Endothelial cell of umbilical vein (primary cell): ENCODE results near the gene SH3D21. TPM values are rescaled to one million over a fixed set of nuclear protein-coding genes. Genes with fewer than 3 reads are reported as not detected.

ENCODE experiments used
- BruUV-seq: library from RNA; stranded (reverse); fragments of 400-500 nt; replicated peaks from 2 replicates; lab custom pipeline; 2021; lab: Mats Ljungman, UMichigan
- CTCF ChIA-PET: fragments of 300-600, 350-600 bp; sonication (Branson Sonifier 250); formaldehyde crosslinking; loops from one replicate; lab custom pipeline; 2021; ENCODE audit warnings: antibody characterized with exemption, inconsistent platforms; lab: Charles Lee
- POLR2A ChIA-PET: fragments of 300-600, 350-600 bp; sonication (Branson Sonifier 250); formaldehyde crosslinking; loops from one replicate; lab custom pipeline; 2021; ENCODE audit warnings: antibody characterized with exemption, inconsistent platforms; lab: Charles Lee
- DNase-seq: peaks from one replicate; pipeline ENCODE4 v3.0.0-alpha.2; 2011; ENCODE audit warnings: low read depth, low spot score
- FAIRE-seq: peaks from 2 replicates; lab custom pipeline; 2011; peaks lifted over from hg19 to GRCh38; lab: Jason Lieb, UNC
- H2AFZ ChIP-seq: 2 replicates; pipeline ENCODE4 v1.6.0; 2012; ENCODE audit warnings: low read depth, low read length, control low read depth, inconsistent platforms
- H3K27ac ChIP-seq: 2 replicates; pipeline ENCODE4 v1.5.1; 2011; ENCODE audit warnings: low read depth, mild to moderate bottlenecking, control low read depth, low read length, moderate library complexity; ENCODE audit not compliant: insufficient read depth
- H3K27me3 ChIP-seq, 2 experiments: 2 replicates each; pipeline versions ENCODE4 v1.6.0 to v1.6.1; 2011; ENCODE audit warnings: low read length in 2 of 2, mixed read lengths in 1 of 2; ENCODE audit not compliant: control insufficient read depth in 2 of 2, insufficient read depth in 2 of 2
- H3K36me3 ChIP-seq, 2 experiments: 2 replicates in 1 of 2; 3 replicates in 1 of 2; pipeline ENCODE4 v1.5.1; 2011; ENCODE audit warnings: low read length in 2 of 2, mild to moderate bottlenecking in 1 of 2, moderate library complexity in 1 of 2; ENCODE audit not compliant: control insufficient read depth in 2 of 2, insufficient read depth in 2 of 2; ENCODE audit errors: extremely low read depth in 1 of 2
- H3K4me1 ChIP-seq: 3 replicates; pipeline ENCODE4 v1.5.1; 2011; ENCODE audit warnings: mild to moderate bottlenecking, low read length; ENCODE audit not compliant: control insufficient read depth, insufficient read depth; ENCODE audit errors: extremely low read depth
- H3K4me2 ChIP-seq: 2 replicates; pipeline ENCODE4 v1.6.1; 2011; ENCODE audit warnings: low read length, control low read depth, mixed read lengths; ENCODE audit not compliant: insufficient read depth
- H3K4me3 ChIP-seq, 3 experiments: fragments of 200-600 bp in 1 of 3; sonication (generic), shearing (Covaris generic) in 1 of 3; replicated peaks in 1 of 3; 2 replicates each; pipeline ENCODE4 v1.5.1; 2011 to 2016; ENCODE audit warnings: control low read depth in 3 of 3, low read length in 3 of 3, mild to moderate bottlenecking in 2 of 3, inconsistent platforms in 1 of 3, low read depth in 1 of 3, moderate library complexity in 1 of 3; ENCODE audit not compliant: insufficient read depth in 1 of 3
- H3K79me2 ChIP-seq: 2 replicates; pipeline ENCODE4 v1.6.0; 2012; ENCODE audit warnings: low read length, inconsistent platforms; ENCODE audit not compliant: control insufficient read depth, insufficient read depth
- H3K9ac ChIP-seq: replicated peaks from 2 replicates; pipeline ENCODE3; 2011; ENCODE audit warnings: low read length, control low read depth; ENCODE audit not compliant: insufficient read depth; ENCODE audit errors: extremely low read depth
- H3K9me1 ChIP-seq: replicated peaks from 3 replicates; pipeline ENCODE4 v1.6.0; 2011; ENCODE audit warnings: mild to moderate bottlenecking, low read length; ENCODE audit not compliant: control insufficient read depth, insufficient read depth; ENCODE audit errors: extremely low read depth
- H3K9me3 ChIP-seq: replicated peaks from 2 replicates; pipeline ENCODE4 v1.5.1; 2012; ENCODE audit warnings: low read length, inconsistent platforms; ENCODE audit not compliant: control insufficient read depth, insufficient read depth
- H4K20me1 ChIP-seq: replicated peaks from 2 replicates; pipeline ENCODE3; 2011; ENCODE audit warnings: mild to moderate bottlenecking, low read length; ENCODE audit not compliant: control insufficient read depth, insufficient read depth; ENCODE audit errors: extremely low read depth
- EZH2 ChIP-seq: IDR thresholded peaks from 2 replicates; pipeline ENCODE4 v1.6.1; 2012; ENCODE audit warnings: borderline replicate concordance, low read depth, mild to moderate bottlenecking, moderate library complexity, low read length, inconsistent platforms; ENCODE audit not compliant: severe bottlenecking
- FOS ChIP-seq: IDR thresholded peaks from 2 replicates; pipeline ENCODE4 v1.6.1; 2011; ENCODE audit warnings: mild to moderate bottlenecking, low read length, moderate library complexity, borderline replicate concordance; ENCODE audit not compliant: insufficient read depth
- GATA2 ChIP-seq: IDR thresholded peaks from 2 replicates; pipeline ENCODE4 v1.7.0; 2011; ENCODE audit warnings: low read depth, mild to moderate bottlenecking, moderate library complexity, mixed read lengths, low read length; ENCODE audit not compliant: insufficient read length, insufficient read depth
- JUN ChIP-seq: IDR thresholded peaks from 2 replicates; pipeline ENCODE4 v1.6.1; 2011; ENCODE audit warnings: borderline replicate concordance, low read depth; ENCODE audit not compliant: insufficient read length, insufficient read depth
- MYC ChIP-seq: IDR thresholded peaks from one replicate; pipeline ENCODE4 v1.6.1; 2011; ENCODE audit warnings: mild to moderate bottlenecking, low read depth, low read length
- POLR2A ChIP-seq: IDR thresholded peaks from 2 replicates; pipeline ENCODE4 v1.6.1; 2012; ENCODE audit warnings: low read depth, mild to moderate bottlenecking, control low read depth, low read length
- POLR2AphosphoS5 ChIP-seq: IDR thresholded peaks from 2 replicates; pipeline ENCODE4 v1.6.1; 2012; ENCODE audit warnings: low read depth, mild to moderate bottlenecking, control low read depth, low read length, moderate library complexity; ENCODE audit not compliant: insufficient read depth
- dilution Hi-C: fragments of 300-500 bp; cut with MboI; formaldehyde crosslinking; loops from one replicate; pipeline ENCODE4 v1.15.0; 2019; ENCODE audit warnings: low sequenced_read_pairs; ENCODE audit not compliant: extremely low pct_ligation_motif_present
- intact Hi-C: fragments of 100-400 bp; cut with micrococcal nuclease; formaldehyde crosslinking; loops from one replicate; pipeline ENCODE4 v1.10.0; 2022
- polyA plus RNA-seq, 4 experiments: library from polyadenylated mRNA; depleted of rRNA in 3 of 4; stranded (reverse) in 3 of 4; unstranded in 1 of 4; fragments of >200 nt; gene quantifications; 2 replicates each; pipeline versions ENCODE4 v1.2.1 to v1.2.3, GENCODE V29; 2011 to 2012; ENCODE audit warnings: missing spikeins in 1 of 4
- total RNA-seq: library from RNA; stranded (reverse); gene quantifications from 2 replicates; pipeline ENCODE4 v1.2.3, GENCODE V29; 2021
- TF ChIP-seq, protein P1 (sequence below): IDR thresholded peaks from 2 replicates; pipeline ENCODE4 v1.6.1; 2011; ENCODE audit not compliant: insufficient read depth, insufficient read length

Gene SH3D21
- total and polyA plus RNA-seq, 2 donors (not counting 3 experiments of a cell fraction or from before 2014, with no cell fraction given) = 1.8 to 7.2 TPM

DNA sequence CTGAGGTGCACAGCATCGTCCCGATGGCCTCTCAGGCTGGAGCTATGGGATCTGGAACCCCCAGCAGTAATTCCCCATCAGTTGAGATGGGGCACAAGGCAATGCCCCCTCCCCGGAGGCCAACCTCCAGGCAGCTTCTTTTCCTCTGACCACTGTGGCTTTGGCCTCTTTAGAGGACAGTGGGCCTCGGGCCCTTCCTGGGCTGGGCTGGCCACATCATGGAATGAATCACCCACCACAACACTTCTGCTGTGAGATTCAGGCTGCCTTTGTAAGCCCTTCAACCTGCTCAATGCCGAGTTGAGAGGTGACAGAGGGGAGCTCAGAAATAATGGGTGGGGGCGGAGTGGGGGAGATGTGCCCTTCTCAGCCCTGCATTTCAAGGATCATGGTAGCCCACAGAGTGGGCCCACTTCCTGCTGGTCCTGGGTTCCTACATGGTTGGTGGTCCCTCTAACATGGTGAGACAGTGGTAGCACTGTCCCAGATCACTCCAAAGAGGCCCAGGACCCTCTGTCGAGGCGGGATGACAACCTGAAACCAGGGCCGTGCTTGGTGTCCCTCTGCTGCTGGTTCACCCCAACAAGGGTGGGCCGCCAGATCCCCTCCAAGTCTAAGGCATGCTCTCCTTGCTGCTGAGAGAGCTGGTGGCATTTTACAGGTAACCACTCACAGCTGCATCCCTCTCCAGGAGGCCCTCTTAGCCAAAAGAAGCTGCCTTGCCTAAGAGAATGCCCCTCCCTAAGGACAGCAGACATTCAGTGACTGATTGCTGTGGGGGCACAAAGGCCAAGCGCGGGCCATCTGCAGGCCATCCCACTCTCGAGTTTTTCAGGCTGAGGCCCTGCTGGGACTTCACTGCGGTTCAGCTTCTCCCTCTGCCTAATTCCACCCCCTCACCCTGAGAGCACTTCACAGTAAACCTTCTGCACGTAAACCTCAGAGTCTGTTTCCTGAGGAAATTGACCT lies 47.0 kb downstream of the SH3D21 start:
- Histone ChIP-seq H3K27ac (peak overlapping the region; percentile 89), H3K9ac (peak overlapping the region; percentile 6), H3K4me1 (peaks cover 49% of the 10 kb centered on the region), H3K4me2 (peak overlapping the region; percentile 23), H3K4me3 (no peak overlapping the region), H3K9me3 (no peaks in the 10 kb centered on the region), H3K36me3 (peaks cover 4 to 27% of the 10 kb centered on the region in 2 experiments), H3K79me2 (no peaks in the 10 kb centered on the region), H3K9me1 (no peaks in the 10 kb centered on the region), H4K20me1 (no peaks in the 10 kb centered on the region), H2AFZ (no peak overlapping the region), H3K27me3 (no peaks in the 10 kb centered on the region)
- ChIA-PET POLR2A (interaction anchor here (1.2 to 1.5 kb wide), 2 partner anchors 14 to 33 kb away, joined by 3 to 6 read pairs; no protein-coding TSS in a partner anchor), CTCF (interaction anchor here (0.9 to 6.7 kb wide), 8 partner anchors 8 to 218 kb away, joined by 3 to 99 read pairs (median 6); partner anchors contain the start of gene TRAPPC3)
- TF ChIP-seq EZH2 (no peak), POLR2A (no peak), POLR2AphosphoS5 (no peak), GATA2 (no peak), MYC (no peak), JUN (no peak), FOS (peak; percentile 67)
- TF ChIP-seq, protein P1, sequence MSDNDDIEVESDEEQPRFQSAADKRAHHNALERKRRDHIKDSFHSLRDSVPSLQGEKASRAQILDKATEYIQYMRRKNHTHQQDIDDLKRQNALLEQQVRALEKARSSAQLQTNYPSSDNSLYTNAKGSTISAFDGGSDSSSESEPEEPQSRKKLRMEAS = no peak
- DNase-seq (peak; percentile 38), FAIRE-seq (peak; percentile 54)
- dilution Hi-C loops (no loop called here), intact Hi-C loops (loop anchor here (1.0 kb wide), 1 partner anchor 16 kb away; no protein-coding TSS in a partner anchor)
- BruUV-seq = no TSS peak
